GM23338 (cell line): ENCODE measurements around the gene LAD1. TPM values are rescaled to one million over a fixed set of nuclear protein-coding genes. Genes with fewer than 3 reads are reported as not detected.

Source experiments
- ATAC-seq: fragments of 200-7000 bp; cut with Tn5 transposase; 3 replicates; pipeline ENCODE4 v1.9.1; 2020
- DNase-seq: peaks from one replicate; pipeline ENCODE4 v3.0.0-alpha.2; 2015; ENCODE audit warnings: low spot score
- H2AFZ ChIP-seq: fragments of 200-600 bp; sonication (generic); 2 replicates; pipeline ENCODE4 v1.8.0; 2016; ENCODE audit warnings: antibody characterized with exemption, mild to moderate bottlenecking, moderate library complexity
- H3F3A ChIP-seq: fragments of 200-600 bp; sonication (generic); replicated peaks from 2 replicates; pipeline ENCODE4 v1.8.0; 2017; ENCODE audit warnings: antibody characterized with exemption, mixed run types, low read depth
- H3K27ac ChIP-seq: fragments of 200-600 bp; sonication (generic); 2 replicates; pipeline ENCODE4 v1.6.1; 2016; ENCODE audit warnings: low read depth
- H3K27me3 ChIP-seq: fragments of 200-600 bp; sonication (generic); 2 replicates; pipeline ENCODE4 v1.8.0; 2016; ENCODE audit warnings: mild to moderate bottlenecking, mixed run types, moderate library complexity; ENCODE audit not compliant: insufficient read depth
- H3K36me3 ChIP-seq: fragments of 200-600 bp; sonication (generic); 2 replicates; pipeline ENCODE4 v1.8.0; 2016; ENCODE audit warnings: mild to moderate bottlenecking; ENCODE audit not compliant: insufficient read depth
- H3K4me1 ChIP-seq: fragments of 200-600 bp; sonication (generic); 2 replicates; pipeline ENCODE4 v1.8.0; 2016; ENCODE audit warnings: mild to moderate bottlenecking, moderate library complexity; ENCODE audit not compliant: insufficient read depth
- H3K4me2 ChIP-seq: fragments of 200-600 bp; sonication (generic); 2 replicates; pipeline ENCODE4 v1.7.1; 2017; ENCODE audit warnings: mixed run types
- H3K4me3 ChIP-seq: fragments of 200-600 bp; sonication (generic); 2 replicates; pipeline ENCODE4 v1.6.1; 2016; ENCODE audit warnings: mixed run types
- H3K79me2 ChIP-seq: fragments of 200-600 bp; sonication (generic); replicated peaks from 2 replicates; pipeline ENCODE4 v1.8.0; 2017; ENCODE audit warnings: mild to moderate bottlenecking; ENCODE audit not compliant: insufficient read depth
- H3K9me2 ChIP-seq: fragments of 200-600 bp; sonication (generic); 2 replicates; pipeline ENCODE4 v1.8.0; 2017; ENCODE audit not compliant: insufficient read depth
- H4K20me1 ChIP-seq: fragments of 200-600 bp; sonication (generic); replicated peaks from 2 replicates; pipeline ENCODE4 v1.8.0; 2017; ENCODE audit warnings: mild to moderate bottlenecking; ENCODE audit not compliant: insufficient read depth
- H3K27ac Mint-ChIP-seq: 2 replicates; pipeline ENCODE4 v1.8.0; 2020; ENCODE audit warnings: inconsistent platforms, mild to moderate bottlenecking, moderate library complexity, mixed read lengths
- H3K27me3 Mint-ChIP-seq: 3 replicates; pipeline ENCODE4 v1.8.0; 2022; ENCODE audit warnings: low read depth, mild to moderate bottlenecking, moderate library complexity, mixed read lengths, inconsistent platforms; ENCODE audit not compliant: insufficient read depth, poor library complexity
- H3K36me3 Mint-ChIP-seq: 3 replicates; pipeline ENCODE4 v1.8.0; 2021; ENCODE audit warnings: low read depth, mild to moderate bottlenecking, inconsistent platforms, moderate library complexity, mixed read lengths
- H3K4me1 Mint-ChIP-seq: 3 replicates; pipeline ENCODE4 v1.8.0; 2020; ENCODE audit warnings: mild to moderate bottlenecking, inconsistent platforms, mixed read lengths
- H3K4me3 Mint-ChIP-seq: 3 replicates; pipeline ENCODE4 v1.8.0; 2021; ENCODE audit warnings: moderate library complexity, mild to moderate bottlenecking, inconsistent platforms, mixed read lengths
- H3K9me3 Mint-ChIP-seq: 3 replicates; pipeline ENCODE4 v1.8.0; 2020; ENCODE audit warnings: moderate library complexity, mild to moderate bottlenecking, inconsistent platforms, mixed read lengths
- ZNF114 ChIP-seq: fragments of 250-450 bp; sonication (Bioruptor Pico); IDR thresholded peaks from 2 replicates; pipeline ENCODE4 v1.5.0; 2020; ENCODE audit warnings: mild to moderate bottlenecking, moderate library complexity
- polyA plus RNA-seq: library from polyadenylated mRNA; unstranded; fragments of >200 nt; fragmentation: Nextera tagmentation; extraction: Ambion mirVana; gene quantifications from 2 replicates; pipeline ENCODE4 v1.2.1, GENCODE V29; 2016
- total RNA-seq: library from RNA; depleted of rRNA; stranded (reverse); fragments of >200 nt; shearing (Covaris generic); gene quantifications from 2 replicates; pipeline ENCODE4 v1.2.3, GENCODE V29; 2014
- TF ChIP-seq, protein P1 (sequence below): fragments of 250-450 bp; sonication (Bioruptor Pico); IDR thresholded peaks from 2 replicates; pipeline ENCODE4 v1.5.0; 2020; ENCODE audit warnings: mild to moderate bottlenecking, moderate library complexity
- TF ChIP-seq, protein P2 (sequence below): IDR thresholded peaks from one replicate; pipeline ENCODE4 v1.6.1; 2018; ENCODE audit warnings: antibody characterized with exemption; ENCODE audit not compliant: unreplicated experiment
- TF ChIP-seq, protein P3 (sequence below), 2 experiments: fragments of 200-600 bp in 1 of 2; sonication (generic) in 1 of 2; conservative IDR thresholded peaks; 2 replicates each; pipeline versions ENCODE4 v1.5.1 to v1.6.1; 2016 to 2017; ENCODE audit warnings: antibody characterized with exemption in 2 of 2, low read depth in 2 of 2, mild to moderate bottlenecking in 2 of 2, moderate library complexity in 1 of 2

Gene LAD1
- total and polyA plus RNA-seq, 2 experiments from 2014 or later = 17.6 to 18.9 TPM

DNA sequence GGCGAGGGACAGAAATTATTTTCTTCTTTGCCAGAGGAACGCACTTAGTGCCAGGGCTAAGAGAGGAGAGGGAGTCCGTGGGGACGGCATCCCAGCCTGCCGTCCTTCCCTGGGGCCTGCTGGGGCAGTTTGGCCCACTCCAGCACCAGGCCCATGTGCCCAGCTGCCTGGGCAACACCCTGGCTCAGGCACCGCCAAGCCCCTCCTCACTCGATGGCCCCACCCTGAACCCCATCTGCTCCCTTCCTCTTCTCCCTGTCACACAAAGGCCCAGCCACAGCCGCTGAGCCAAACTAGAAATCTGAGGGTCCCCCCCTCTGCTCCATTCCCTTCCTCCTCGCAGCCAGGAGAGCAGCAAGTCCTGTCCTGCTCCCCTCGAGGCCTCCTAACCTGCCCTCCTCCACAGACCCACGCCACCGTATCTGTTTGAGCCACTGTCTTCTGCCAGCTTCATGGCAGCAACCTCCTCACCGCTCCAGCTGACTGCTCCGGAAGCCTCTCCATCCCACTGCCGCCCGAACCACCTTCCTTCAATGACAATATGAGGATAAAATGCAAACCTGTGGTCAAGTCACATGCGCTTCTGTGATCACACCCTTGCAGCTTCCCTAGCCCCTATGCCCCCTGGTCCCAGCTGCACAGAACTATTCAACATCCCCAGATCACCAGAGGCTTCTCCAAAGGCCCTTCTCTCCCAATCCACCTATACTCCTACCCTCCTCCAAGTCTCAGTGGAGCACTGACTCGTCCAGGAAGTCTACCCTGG is 30.8 kb upstream of the LAD1 start:
- H3K27me3 ChIP-seq = no peaks in the 10 kb centered on the region
- no peaks in the 10 kb centered on the region for H3K79me2 ChIP-seq
- H3F3A ChIP-seq = no peaks in the 10 kb centered on the region
- Mint-ChIP-seq H3K4me3 (no peak overlapping the region), H3K9me3 (peaks cover 3% of the 10 kb centered on the region; the same call in 1 of the 3 replicates), H3K4me1 (peaks cover 5% of the 10 kb centered on the region; the same call in 1 of the 3 replicates), H3K27ac (no peak overlapping the region; the same call in 1 of the 2 replicates), H3K36me3 (no peaks in the 10 kb centered on the region; the same call in 2 of the 3 replicates), H3K27me3 (peaks cover 14% of the 10 kb centered on the region)
- no peak for TF ChIP-seq ZNF114 (CRISPR knock-in tag)
- TF ChIP-seq, protein P1, sequence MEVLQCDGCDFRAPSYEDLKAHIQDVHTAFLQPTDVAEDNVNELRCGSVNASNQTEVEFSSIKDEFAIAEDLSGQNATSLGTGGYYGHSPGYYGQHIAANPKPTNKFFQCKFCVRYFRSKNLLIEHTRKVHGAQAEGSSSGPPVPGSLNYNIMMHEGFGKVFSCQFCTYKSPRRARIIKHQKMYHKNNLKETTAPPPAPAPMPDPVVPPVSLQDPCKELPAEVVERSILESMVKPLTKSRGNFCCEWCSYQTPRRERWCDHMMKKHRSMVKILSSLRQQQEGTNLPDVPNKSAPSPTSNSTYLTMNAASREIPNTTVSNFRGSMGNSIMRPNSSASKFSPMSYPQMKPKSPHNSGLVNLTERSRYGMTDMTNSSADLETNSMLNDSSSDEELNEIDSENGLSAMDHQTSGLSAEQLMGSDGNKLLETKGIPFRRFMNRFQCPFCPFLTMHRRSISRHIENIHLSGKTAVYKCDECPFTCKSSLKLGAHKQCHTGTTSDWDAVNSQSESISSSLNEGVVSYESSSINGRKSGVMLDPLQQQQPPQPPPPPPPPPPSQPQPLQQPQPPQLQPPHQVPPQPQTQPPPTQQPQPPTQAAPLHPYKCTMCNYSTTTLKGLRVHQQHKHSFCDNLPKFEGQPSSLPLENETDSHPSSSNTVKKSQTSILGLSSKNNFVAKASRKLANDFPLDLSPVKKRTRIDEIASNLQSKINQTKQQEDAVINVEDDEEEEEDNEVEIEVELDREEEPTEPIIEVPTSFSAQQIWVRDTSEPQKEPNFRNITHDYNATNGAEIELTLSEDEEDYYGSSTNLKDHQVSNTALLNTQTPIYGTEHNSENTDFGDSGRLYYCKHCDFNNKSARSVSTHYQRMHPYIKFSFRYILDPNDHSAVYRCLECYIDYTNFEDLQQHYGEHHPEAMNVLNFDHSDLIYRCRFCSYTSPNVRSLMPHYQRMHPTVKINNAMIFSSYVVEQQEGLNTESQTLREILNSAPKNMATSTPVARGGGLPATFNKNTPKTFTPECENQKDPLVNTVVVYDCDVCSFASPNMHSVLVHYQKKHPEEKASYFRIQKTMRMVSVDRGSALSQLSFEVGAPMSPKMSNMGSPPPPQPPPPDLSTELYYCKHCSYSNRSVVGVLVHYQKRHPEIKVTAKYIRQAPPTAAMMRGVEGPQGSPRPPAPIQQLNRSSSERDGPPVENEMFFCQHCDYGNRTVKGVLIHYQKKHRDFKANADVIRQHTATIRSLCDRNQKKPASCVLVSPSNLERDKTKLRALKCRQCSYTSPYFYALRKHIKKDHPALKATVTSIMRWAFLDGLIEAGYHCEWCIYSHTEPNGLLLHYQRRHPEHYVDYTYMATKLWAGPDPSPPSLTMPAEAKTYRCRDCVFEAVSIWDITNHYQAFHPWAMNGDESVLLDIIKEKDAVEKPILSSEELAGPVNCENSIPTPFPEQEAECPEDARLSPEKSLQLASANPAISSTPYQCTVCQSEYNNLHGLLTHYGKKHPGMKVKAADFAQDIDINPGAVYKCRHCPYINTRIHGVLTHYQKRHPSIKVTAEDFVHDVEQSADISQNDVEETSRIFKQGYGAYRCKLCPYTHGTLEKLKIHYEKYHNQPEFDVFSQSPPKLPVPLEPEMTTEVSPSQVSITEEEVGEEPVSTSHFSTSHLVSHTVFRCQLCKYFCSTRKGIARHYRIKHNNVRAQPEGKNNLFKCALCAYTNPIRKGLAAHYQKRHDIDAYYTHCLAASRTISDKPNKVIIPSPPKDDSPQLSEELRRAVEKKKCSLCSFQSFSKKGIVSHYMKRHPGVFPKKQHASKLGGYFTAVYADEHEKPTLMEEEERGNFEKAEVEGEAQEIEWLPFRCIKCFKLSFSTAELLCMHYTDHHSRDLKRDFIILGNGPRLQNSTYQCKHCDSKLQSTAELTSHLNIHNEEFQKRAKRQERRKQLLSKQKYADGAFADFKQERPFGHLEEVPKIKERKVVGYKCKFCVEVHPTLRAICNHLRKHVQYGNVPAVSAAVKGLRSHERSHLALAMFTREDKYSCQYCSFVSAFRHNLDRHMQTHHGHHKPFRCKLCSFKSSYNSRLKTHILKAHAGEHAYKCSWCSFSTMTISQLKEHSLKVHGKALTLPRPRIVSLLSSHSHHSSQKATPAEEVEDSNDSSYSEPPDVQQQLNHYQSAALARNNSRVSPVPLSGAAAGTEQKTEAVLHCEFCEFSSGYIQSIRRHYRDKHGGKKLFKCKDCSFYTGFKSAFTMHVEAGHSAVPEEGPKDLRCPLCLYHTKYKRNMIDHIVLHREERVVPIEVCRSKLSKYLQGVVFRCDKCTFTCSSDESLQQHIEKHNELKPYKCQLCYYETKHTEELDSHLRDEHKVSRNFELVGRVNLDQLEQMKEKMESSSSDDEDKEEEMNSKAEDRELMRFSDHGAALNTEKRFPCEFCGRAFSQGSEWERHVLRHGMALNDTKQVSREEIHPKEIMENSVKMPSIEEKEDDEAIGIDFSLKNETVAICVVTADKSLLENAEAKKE (CRISPR knock-in tag) = no peak
- TF ChIP-seq, protein P2, sequence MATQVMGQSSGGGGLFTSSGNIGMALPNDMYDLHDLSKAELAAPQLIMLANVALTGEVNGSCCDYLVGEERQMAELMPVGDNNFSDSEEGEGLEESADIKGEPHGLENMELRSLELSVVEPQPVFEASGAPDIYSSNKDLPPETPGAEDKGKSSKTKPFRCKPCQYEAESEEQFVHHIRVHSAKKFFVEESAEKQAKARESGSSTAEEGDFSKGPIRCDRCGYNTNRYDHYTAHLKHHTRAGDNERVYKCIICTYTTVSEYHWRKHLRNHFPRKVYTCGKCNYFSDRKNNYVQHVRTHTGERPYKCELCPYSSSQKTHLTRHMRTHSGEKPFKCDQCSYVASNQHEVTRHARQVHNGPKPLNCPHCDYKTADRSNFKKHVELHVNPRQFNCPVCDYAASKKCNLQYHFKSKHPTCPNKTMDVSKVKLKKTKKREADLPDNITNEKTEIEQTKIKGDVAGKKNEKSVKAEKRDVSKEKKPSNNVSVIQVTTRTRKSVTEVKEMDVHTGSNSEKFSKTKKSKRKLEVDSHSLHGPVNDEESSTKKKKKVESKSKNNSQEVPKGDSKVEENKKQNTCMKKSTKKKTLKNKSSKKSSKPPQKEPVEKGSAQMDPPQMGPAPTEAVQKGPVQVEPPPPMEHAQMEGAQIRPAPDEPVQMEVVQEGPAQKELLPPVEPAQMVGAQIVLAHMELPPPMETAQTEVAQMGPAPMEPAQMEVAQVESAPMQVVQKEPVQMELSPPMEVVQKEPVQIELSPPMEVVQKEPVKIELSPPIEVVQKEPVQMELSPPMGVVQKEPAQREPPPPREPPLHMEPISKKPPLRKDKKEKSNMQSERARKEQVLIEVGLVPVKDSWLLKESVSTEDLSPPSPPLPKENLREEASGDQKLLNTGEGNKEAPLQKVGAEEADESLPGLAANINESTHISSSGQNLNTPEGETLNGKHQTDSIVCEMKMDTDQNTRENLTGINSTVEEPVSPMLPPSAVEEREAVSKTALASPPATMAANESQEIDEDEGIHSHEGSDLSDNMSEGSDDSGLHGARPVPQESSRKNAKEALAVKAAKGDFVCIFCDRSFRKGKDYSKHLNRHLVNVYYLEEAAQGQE = no peak
- TF ChIP-seq, protein P3, sequence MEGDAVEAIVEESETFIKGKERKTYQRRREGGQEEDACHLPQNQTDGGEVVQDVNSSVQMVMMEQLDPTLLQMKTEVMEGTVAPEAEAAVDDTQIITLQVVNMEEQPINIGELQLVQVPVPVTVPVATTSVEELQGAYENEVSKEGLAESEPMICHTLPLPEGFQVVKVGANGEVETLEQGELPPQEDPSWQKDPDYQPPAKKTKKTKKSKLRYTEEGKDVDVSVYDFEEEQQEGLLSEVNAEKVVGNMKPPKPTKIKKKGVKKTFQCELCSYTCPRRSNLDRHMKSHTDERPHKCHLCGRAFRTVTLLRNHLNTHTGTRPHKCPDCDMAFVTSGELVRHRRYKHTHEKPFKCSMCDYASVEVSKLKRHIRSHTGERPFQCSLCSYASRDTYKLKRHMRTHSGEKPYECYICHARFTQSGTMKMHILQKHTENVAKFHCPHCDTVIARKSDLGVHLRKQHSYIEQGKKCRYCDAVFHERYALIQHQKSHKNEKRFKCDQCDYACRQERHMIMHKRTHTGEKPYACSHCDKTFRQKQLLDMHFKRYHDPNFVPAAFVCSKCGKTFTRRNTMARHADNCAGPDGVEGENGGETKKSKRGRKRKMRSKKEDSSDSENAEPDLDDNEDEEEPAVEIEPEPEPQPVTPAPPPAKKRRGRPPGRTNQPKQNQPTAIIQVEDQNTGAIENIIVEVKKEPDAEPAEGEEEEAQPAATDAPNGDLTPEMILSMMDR (conservative IDR thresholded peaks at IDR 0.05; ENCODE audit: low read depth in 2 of 2) = no peak
- H3K4me3 ChIP-seq = no peak overlapping the region
- no peaks in the 10 kb centered on the region for H3K9me2 ChIP-seq
- H2AFZ ChIP-seq = no peak overlapping the region
- ATAC-seq = no peak
- no peak overlapping the region for H3K27ac ChIP-seq
- H3K36me3 ChIP-seq = no peaks in the 10 kb centered on the region
- no peak for DNase-seq
- no peaks in the 10 kb centered on the region for H4K20me1 ChIP-seq
- H3K4me2 ChIP-seq = no peak overlapping the region
- H3K4me1 ChIP-seq = no peaks in the 10 kb centered on the region; the same call in 1 of the 2 replicates
